OCI-LY7 (cell line): ENCODE measurements around the gene MIER2. TPM values are rescaled to one million over a fixed set of nuclear protein-coding genes. Genes with fewer than 3 reads are reported as not detected.

ENCODE experiments used
- BruUV-seq: library from RNA; stranded (reverse); fragments of 400-500 nt; replicated peaks from 2 replicates; lab custom pipeline; 2021; lab: Mats Ljungman, UMichigan
- CTCF ChIA-PET: fragments of 300-600 bp; sonication (Branson Sonifier 250); formaldehyde crosslinking; loops from one replicate; lab custom pipeline; 2022; ENCODE audit warnings: antibody characterized with exemption; ENCODE audit not compliant: unreplicated experiment; lab: Charles Lee
- POLR2A ChIA-PET: fragments of 300-600 bp; sonication (Branson Sonifier 250); formaldehyde crosslinking; loops from one replicate; lab custom pipeline; 2022; ENCODE audit warnings: antibody characterized with exemption; lab: Charles Lee
- DNase-seq: peaks from one replicate; pipeline ENCODE4 v3.0.0-alpha.2; 2015; ENCODE audit warnings: low spot score
- H2AFZ ChIP-seq: fragments of 200-600 bp; sonication (generic), shearing (Covaris generic); 2 replicates; pipeline ENCODE4 v1.6.1; 2014; ENCODE audit warnings: mild to moderate bottlenecking, antibody characterized with exemption, low read length, moderate library complexity
- H3K27ac ChIP-seq: fragments of 200-600 bp; sonication (generic); 2 replicates; pipeline ENCODE4 v1.5.1; 2014; ENCODE audit warnings: mixed run types, low read depth, mild to moderate bottlenecking, moderate library complexity, low read length, inconsistent platforms; ENCODE audit not compliant: poor library complexity, severe bottlenecking
- H3K36me3 ChIP-seq: fragments of 200-600 bp; sonication (generic); 2 replicates; pipeline ENCODE4 v1.6.1; 2014; ENCODE audit warnings: mild to moderate bottlenecking, antibody characterized with exemption, low read length, moderate library complexity, mixed read lengths; ENCODE audit not compliant: insufficient read depth
- H3K4me1 ChIP-seq: fragments of 200-600 bp; sonication (generic); 2 replicates; pipeline ENCODE4 v1.5.1; 2014; ENCODE audit warnings: mild to moderate bottlenecking, low read length; ENCODE audit not compliant: insufficient read depth, poor library complexity, severe bottlenecking
- H3K4me2 ChIP-seq: fragments of 200-600 bp; sonication (generic); 2 replicates; pipeline ENCODE4 v1.6.1; 2014; ENCODE audit warnings: mild to moderate bottlenecking, low read length
- H3K4me3 ChIP-seq: fragments of 200-600 bp; sonication (generic); 2 replicates; pipeline ENCODE4 v1.5.1; 2014; ENCODE audit warnings: mild to moderate bottlenecking, low read depth, low read length; ENCODE audit not compliant: poor library complexity, severe bottlenecking
- H3K79me2 ChIP-seq: fragments of 200-600 bp; sonication (generic); 2 replicates; pipeline ENCODE4 v1.6.1; 2016; ENCODE audit warnings: low read depth, mild to moderate bottlenecking, low read length, moderate library complexity, mixed read lengths; ENCODE audit not compliant: insufficient read depth
- H3K9me2 ChIP-seq: fragments of 200-600 bp; sonication (generic); 2 replicates; pipeline ENCODE4 v1.6.1; 2016; ENCODE audit warnings: mild to moderate bottlenecking, low read length, mixed read lengths; ENCODE audit not compliant: insufficient read depth
- H3K9me3 ChIP-seq: fragments of 200-600 bp; sonication (generic); 2 replicates; pipeline ENCODE4 v1.6.1; 2014; ENCODE audit warnings: mild to moderate bottlenecking, mixed run types, low read length, mixed read lengths
- H4K20me1 ChIP-seq: fragments of 200-600 bp; sonication (generic); 2 replicates; pipeline ENCODE4 v1.6.1; 2014; ENCODE audit warnings: mild to moderate bottlenecking, antibody characterized with exemption, low read length, moderate library complexity, mixed read lengths; ENCODE audit not compliant: insufficient read depth
- EZH2phosphoT487 ChIP-seq: fragments of 200-600 bp; sonication (generic); IDR thresholded peaks from 2 replicates; pipeline ENCODE4 v1.6.1; 2018; ENCODE audit warnings: low read depth, borderline replicate concordance, mild to moderate bottlenecking, mixed run types, antibody characterized with exemption, low read length, moderate library complexity, mixed read lengths
- intact Hi-C: fragments of 100-400 bp; cut with micrococcal nuclease; formaldehyde crosslinking; loops from one replicate; pipeline ENCODE4 v1.10.0; 2022; ENCODE audit not compliant: unreplicated experiment
- total RNA-seq, 2 experiments: library from RNA; depleted of rRNA in 1 of 2; stranded (reverse); fragments of >200 nt in 1 of 2; shearing (Covaris generic) in 1 of 2; gene quantifications; 2 replicates each; pipeline ENCODE4 v1.2.3, GENCODE V29; 2014 to 2022
- TF ChIP-seq, protein P1 (sequence below): fragments of 200-600 bp; sonication (generic); conservative IDR thresholded peaks from 2 replicates; pipeline ENCODE4 v1.5.1; 2014; ENCODE audit warnings: mild to moderate bottlenecking, antibody characterized with exemption, low read length, moderate library complexity, mixed read lengths

MIER2 gene
- total RNA-seq, 2 experiments from 2014 or later, result 29.1 to 30.2 TPM

DNA sequence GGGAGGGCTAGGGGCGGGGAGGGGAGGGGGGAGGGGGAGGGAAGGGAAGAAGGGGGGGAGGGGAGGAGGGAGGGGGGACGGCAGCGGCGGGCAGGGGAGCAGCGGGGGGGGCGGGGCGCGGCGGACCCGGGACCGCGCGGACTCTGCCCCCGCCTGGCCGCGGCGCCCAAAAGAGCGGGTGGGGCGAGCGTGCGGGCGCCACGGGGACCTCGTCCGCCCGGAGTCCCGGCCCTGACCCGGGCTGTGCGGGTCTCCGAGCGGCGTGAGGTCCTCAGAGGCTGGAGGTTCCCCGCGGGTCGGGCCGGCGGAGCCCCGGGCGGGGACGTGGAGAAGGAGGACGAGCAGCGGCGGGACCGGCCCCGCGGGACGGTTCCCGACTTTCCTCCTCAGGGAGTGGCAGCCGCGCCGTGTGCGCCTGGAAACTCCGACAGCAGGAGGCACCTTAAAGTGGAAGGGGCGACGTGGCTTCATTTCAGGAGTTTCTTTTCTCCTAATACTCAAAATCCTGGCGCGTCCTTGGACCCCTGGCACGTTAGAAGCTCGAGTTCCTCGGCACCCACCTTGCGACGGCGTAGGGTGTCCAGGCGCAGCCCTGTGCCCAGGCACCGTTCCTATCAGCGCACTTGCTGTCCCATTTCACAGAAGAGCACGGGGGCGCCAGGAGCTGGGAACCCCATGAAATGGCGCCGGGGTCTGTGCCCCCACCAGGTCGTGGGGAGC, 52.9 kb downstream of the MIER2 start:
- H3K4me3 ChIP-seq, result no peak overlapping the region
- POLR2A ChIA-PET, result no interaction called here
- H4K20me1 ChIP-seq, result no peaks in the 10 kb centered on the region
- H3K27ac ChIP-seq, result no peak overlapping the region
- no peak overlapping the region for H3K4me2 ChIP-seq
- no TSS peak for BruUV-seq
- no peaks in the 10 kb centered on the region for H3K9me2 ChIP-seq
- H3K79me2 ChIP-seq, result no peaks in the 10 kb centered on the region
- H3K9me3 ChIP-seq, result no peaks in the 10 kb centered on the region
- CTCF ChIA-PET, result no interaction called here
- H3K36me3 ChIP-seq, result no peaks in the 10 kb centered on the region
- H2AFZ ChIP-seq, result no peak overlapping the region
- H3K4me1 ChIP-seq, result no peaks in the 10 kb centered on the region
- no peak for TF ChIP-seq EZH2phosphoT487
- TF ChIP-seq, protein P1, sequence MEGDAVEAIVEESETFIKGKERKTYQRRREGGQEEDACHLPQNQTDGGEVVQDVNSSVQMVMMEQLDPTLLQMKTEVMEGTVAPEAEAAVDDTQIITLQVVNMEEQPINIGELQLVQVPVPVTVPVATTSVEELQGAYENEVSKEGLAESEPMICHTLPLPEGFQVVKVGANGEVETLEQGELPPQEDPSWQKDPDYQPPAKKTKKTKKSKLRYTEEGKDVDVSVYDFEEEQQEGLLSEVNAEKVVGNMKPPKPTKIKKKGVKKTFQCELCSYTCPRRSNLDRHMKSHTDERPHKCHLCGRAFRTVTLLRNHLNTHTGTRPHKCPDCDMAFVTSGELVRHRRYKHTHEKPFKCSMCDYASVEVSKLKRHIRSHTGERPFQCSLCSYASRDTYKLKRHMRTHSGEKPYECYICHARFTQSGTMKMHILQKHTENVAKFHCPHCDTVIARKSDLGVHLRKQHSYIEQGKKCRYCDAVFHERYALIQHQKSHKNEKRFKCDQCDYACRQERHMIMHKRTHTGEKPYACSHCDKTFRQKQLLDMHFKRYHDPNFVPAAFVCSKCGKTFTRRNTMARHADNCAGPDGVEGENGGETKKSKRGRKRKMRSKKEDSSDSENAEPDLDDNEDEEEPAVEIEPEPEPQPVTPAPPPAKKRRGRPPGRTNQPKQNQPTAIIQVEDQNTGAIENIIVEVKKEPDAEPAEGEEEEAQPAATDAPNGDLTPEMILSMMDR, result no peak
- DNase-seq, result no peak
- intact Hi-C loops, result no loop called here

DNA sequence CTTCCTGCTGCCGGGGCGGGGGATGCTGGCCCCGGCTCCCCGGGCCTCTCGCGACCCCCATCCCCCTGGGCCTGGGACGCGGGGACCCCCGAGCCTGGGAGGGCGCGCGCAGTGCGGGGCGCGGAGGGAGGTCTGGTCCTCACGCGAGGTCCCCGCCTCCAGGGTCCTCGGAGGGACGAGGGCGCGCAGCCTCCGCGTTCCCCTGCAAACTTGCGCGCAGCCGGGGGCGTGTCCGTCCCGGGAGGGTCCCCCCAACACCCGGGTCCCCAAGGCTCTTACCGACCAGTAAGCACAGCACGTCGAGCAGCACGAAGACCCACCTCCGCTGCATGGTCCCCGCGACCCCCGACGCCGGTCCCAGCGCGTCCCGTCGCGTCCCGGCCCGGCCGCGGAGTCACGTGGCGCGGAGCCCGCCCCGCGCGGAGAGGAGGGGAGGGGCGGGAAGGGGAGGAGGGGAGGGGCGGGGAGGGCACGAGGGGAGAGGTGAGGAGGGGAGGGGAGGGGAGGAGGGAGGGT, 53.5 kb downstream of the MIER2 start, which contains the start of gene PLPP2:
Gene PLPP2 (minus strand): TSS at position 398 of the 516 bp plus-strand sequence. CDS start 67 bp downstream, at position 331.
- TF ChIP-seq, protein P1, result no peak
- TF ChIP-seq EZH2phosphoT487, result no peak
- no peaks in the 10 kb centered on the region for H3K9me2 ChIP-seq
- no peaks in the 10 kb centered on the region for H4K20me1 ChIP-seq
- H3K4me1 ChIP-seq, result no peaks in the 10 kb centered on the region
- DNase-seq, result no peak
- H2AFZ ChIP-seq, result no peak within 1 kb of the TSS
- no peak within 1 kb of the TSS for H3K4me2 ChIP-seq
- H3K4me3 ChIP-seq, result no peak within 1 kb of the TSS
- BruUV-seq, result no TSS peak
- H3K79me2 ChIP-seq, result no peaks in the 10 kb centered on the region
- no peaks in the 10 kb centered on the region for H3K9me3 ChIP-seq
- ChIA-PET CTCF (no interaction called here), POLR2A (no interaction called here)
- no peak within 1 kb of the TSS for H3K27ac ChIP-seq
- no peaks in the 10 kb centered on the region for H3K36me3 ChIP-seq
- intact Hi-C loops, result no loop called here

DNA sequence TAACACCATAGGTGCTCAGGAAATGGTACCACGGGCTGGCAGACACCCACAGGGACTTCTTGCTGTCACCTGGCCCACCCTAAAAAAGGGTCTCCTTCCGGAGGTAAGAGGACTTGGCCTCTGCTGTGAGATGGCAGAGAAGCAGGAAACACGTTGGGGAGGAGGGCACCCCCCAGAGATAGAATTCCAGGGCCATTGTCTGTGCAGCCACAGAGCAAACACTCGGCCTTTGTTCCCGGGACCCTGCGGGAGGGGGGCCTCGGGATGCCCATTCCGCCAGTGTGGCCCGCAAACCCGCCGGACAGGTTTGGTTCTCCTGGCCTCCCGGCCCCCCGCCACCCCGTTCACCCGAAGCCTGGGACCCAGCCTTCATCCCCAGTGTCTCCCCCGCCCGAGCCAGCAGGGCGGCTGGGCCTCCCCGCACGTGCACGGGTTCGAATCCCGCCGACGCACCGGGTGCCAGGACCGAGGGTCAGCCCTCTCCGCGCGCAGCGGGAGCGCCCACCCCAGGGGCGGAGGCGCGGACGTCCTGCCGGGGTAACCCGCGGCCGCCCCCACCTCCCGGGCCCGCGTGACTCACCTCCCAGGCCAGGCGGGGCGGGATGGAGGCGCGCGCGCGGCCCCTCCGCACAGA, 54.1 kb downstream of the MIER2 start:
- H3K36me3 ChIP-seq, result no peaks in the 10 kb centered on the region
- H3K9me3 ChIP-seq, result no peaks in the 10 kb centered on the region
- H3K79me2 ChIP-seq, result no peaks in the 10 kb centered on the region
- H2AFZ ChIP-seq, result no peak overlapping the region
- TF ChIP-seq EZH2phosphoT487, result no peak
- TF ChIP-seq, protein P1, result no peak
- no peaks in the 10 kb centered on the region for H3K4me1 ChIP-seq
- H3K4me2 ChIP-seq, result no peak overlapping the region
- CTCF ChIA-PET, result no interaction called here
- H3K27ac ChIP-seq, result no peak overlapping the region
- intact Hi-C loops, result no loop called here
- POLR2A ChIA-PET, result no interaction called here
- no peaks in the 10 kb centered on the region for H3K9me2 ChIP-seq
- BruUV-seq, result no TSS peak
- no peak overlapping the region for H3K4me3 ChIP-seq
- no peak for DNase-seq
- H4K20me1 ChIP-seq, result no peaks in the 10 kb centered on the region
